Upper lobe of left lung (tissue), 6 donors: Measurements from ENCODE around the gene ANKHD1. TPM values are rescaled to one million over a fixed set of nuclear protein-coding genes. Genes with fewer than 3 reads are reported as not detected.

Source experiments
- ATAC-seq, 2 donors: fragments of 200-7000 bp; cut with Tn5 transposase; one replicate each; pipeline ENCODE4 v1.9.1; 2022; ENCODE audit warnings: mild to moderate bottlenecking in 2 of 2, moderate library complexity in 2 of 2; ENCODE audit not compliant: low FRiP score in 2 of 2
- DNase-seq, 2 donors: peaks; one replicate each; pipeline ENCODE4 v3.0.0-alpha.2; 2019 to 2020
- H3K27ac ChIP-seq, 4 donors: fragments of 200-600 bp; sonication (generic); one replicate each; pipeline ENCODE4 v1.5.1; 2016 to 2019
- H3K27me3 ChIP-seq, 4 donors: fragments of 200-600 bp; sonication (generic); one replicate each; pipeline ENCODE4 v1.5.1; 2017 to 2019
- H3K36me3 ChIP-seq, 4 donors: fragments of 200-600 bp; sonication (generic); one replicate each; pipeline ENCODE4 v1.5.1; 2016 to 2019
- H3K4me1 ChIP-seq, 4 donors: fragments of 200-600 bp; sonication (generic); one replicate each; pipeline ENCODE4 v1.5.1; 2018 to 2019
- H3K4me3 ChIP-seq, 4 donors: fragments of 200-600 bp; sonication (generic); one replicate each; pipeline ENCODE4 v1.5.1; 2017 to 2019; ENCODE audit warnings: mild to moderate bottlenecking in 2 of 4, moderate library complexity in 1 of 4
- H3K9me3 ChIP-seq, 4 donors: fragments of 200-600 bp; sonication (generic); one replicate each; pipeline ENCODE4 v1.5.1; 2018 to 2019
- EP300 ChIP-seq, 4 donors: sonication (generic); formaldehyde crosslinking; IDR thresholded peaks; one replicate each; pipeline ENCODE4 v1.5.1; 2017; ENCODE audit warnings: antibody characterized with exemption in 4 of 4, control low read depth in 2 of 4
- POLR2A ChIP-seq, 4 donors: fragments of 450-650 bp; IDR thresholded peaks; one replicate each; pipeline ENCODE4 v1.5.1; 2016 to 2017; ENCODE audit warnings: antibody characterized with exemption in 4 of 4, mild to moderate bottlenecking in 2 of 4
- POLR2AphosphoS5 ChIP-seq, 2 donors: sonication (generic); formaldehyde crosslinking; IDR thresholded peaks; one replicate each; pipeline ENCODE4 v1.5.1; 2017; ENCODE audit warnings: antibody characterized with exemption in 2 of 2
- WGBS, 2 donors: methylation state at CpG; one replicate each; pipeline ENCODE4 v1.1.5; 2017 to 2018; 5-methylcytosine and 5-hydroxymethylcytosine counted together
- total RNA-seq, 6 donors: library from RNA; depleted of rRNA in 4 of 6; stranded (reverse); fragments of >200 nt in 4 of 6; gene quantifications; one replicate each; pipeline versions ENCODE4 v1.1.0 to v1.2.1, GENCODE V29; 2016 to 2021
- TF ChIP-seq, protein P1 (sequence below), 6 experiments: fragments of 450-650 bp in 4 of 6; fragments of 200-600 bp in 2 of 6; sonication (generic) in 2 of 6; IDR thresholded peaks; one replicate each; pipeline ENCODE4 v1.5.1; 2016 to 2019; ENCODE audit warnings: antibody characterized with exemption in 6 of 6
- donor health status: DM: no; HTN: no; CAD: no; lungs with moderate emphysema.
- donor health status: DM: no; HTN: yes; CAD: no; lungs with severe emphysema.

Gene ANKHD1
- total RNA-seq, 6 donors from 2014 or later = 97.0 to 338 (median 135) TPM

DNA sequence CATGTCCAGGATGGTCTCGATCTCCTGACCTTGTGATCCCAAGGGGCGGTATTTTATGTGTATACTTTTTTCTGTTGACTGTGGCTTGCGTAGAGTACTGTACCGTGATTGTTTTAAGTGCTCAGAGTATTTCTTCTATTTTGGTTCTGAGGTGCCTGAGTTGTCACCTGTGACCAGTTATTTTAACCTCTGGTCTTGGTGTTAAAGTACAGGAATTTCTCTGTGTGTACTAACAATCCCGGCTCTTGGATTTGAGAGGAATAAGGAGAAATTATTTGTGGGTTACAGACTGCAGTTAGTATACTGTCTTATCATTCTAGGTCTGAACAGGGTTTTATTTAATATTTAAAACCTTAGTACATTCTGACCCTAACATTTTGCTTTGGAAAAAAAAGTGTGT lies 2.0 kb downstream of the ANKHD1 start:
- ATAC-seq = no peak
- no peak for TF ChIP-seq POLR2AphosphoS5 (IDR thresholded peaks at IDR 0.05)
- no peak for TF ChIP-seq POLR2A (IDR thresholded peaks at IDR 0.05)
- TF ChIP-seq EP300 (IDR thresholded peaks at IDR 0.05) = no peak
- TF ChIP-seq, protein P1, sequence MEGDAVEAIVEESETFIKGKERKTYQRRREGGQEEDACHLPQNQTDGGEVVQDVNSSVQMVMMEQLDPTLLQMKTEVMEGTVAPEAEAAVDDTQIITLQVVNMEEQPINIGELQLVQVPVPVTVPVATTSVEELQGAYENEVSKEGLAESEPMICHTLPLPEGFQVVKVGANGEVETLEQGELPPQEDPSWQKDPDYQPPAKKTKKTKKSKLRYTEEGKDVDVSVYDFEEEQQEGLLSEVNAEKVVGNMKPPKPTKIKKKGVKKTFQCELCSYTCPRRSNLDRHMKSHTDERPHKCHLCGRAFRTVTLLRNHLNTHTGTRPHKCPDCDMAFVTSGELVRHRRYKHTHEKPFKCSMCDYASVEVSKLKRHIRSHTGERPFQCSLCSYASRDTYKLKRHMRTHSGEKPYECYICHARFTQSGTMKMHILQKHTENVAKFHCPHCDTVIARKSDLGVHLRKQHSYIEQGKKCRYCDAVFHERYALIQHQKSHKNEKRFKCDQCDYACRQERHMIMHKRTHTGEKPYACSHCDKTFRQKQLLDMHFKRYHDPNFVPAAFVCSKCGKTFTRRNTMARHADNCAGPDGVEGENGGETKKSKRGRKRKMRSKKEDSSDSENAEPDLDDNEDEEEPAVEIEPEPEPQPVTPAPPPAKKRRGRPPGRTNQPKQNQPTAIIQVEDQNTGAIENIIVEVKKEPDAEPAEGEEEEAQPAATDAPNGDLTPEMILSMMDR (IDR thresholded peaks at IDR 0.05) = no peak
- Histone ChIP-seq H3K4me3 (peak overlapping the region in 3 of 4 donors; percentile 82 to 97 (median 94)), H3K4me1 (peaks cover 32 to 56% (median 38%) of the 10 kb centered on the region in 4 donors), H3K36me3 (peaks cover 0 to 13% (median 0%) of the 10 kb centered on the region in 4 donors), H3K27me3 (no peaks in the 10 kb centered on the region), H3K27ac (peak overlapping the region in 1 of 4 donors; percentile 98), H3K9me3 (no peaks in the 10 kb centered on the region)
- DNase-seq = no peak
- 53 to 66% methylated on average over 5 of the region's 5 CpGs for WGBS, 2 donors

DNA sequence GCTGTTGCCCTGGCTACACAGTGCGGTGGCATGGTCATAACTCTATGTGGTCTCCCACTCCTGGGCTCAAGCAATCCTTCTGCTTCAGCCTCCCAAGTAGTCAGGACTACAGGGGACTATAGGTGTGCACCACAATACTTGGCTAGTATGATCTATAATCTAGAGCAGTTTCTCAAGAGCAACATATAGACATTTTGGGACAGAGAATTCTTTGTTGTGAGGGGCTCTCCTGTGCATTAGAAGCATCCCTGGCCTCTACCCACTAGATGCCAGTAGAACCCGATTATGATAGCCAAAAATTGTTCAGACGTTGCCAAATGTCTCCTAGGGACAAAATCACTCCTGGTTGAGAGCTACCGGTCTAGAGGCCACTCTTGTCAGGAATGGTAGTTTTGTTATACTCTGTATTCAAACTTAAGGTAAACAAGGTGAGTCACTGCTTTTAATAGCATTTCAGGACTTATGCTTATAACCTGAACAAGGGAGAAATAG lies 7.2 kb downstream of the ANKHD1 start:
- Histone ChIP-seq H3K36me3 (peaks cover 0 to 13% (median 0%) of the 10 kb centered on the region in 4 donors), H3K27ac (peak overlapping the region in 1 of 4 donors; percentile 30), H3K4me1 (peaks cover 25 to 53% (median 34%) of the 10 kb centered on the region in 4 donors), H3K4me3 (no peak overlapping the region), H3K27me3 (no peaks in the 10 kb centered on the region), H3K9me3 (no peaks in the 10 kb centered on the region)
- DNase-seq = peak in 1 of 2 donors; percentile 39
- TF ChIP-seq POLR2A (IDR thresholded peaks at IDR 0.05) (no peak), POLR2AphosphoS5 (IDR thresholded peaks at IDR 0.05) (no peak)
- TF ChIP-seq, protein P1 (IDR thresholded peaks at IDR 0.05) = peak in 1 of 6 experiments; percentile 15
- ATAC-seq = peak; percentile 44 to 78
- 44 to 56% methylated on average over 4 of the region's 4 CpGs for WGBS, 2 donors

DNA sequence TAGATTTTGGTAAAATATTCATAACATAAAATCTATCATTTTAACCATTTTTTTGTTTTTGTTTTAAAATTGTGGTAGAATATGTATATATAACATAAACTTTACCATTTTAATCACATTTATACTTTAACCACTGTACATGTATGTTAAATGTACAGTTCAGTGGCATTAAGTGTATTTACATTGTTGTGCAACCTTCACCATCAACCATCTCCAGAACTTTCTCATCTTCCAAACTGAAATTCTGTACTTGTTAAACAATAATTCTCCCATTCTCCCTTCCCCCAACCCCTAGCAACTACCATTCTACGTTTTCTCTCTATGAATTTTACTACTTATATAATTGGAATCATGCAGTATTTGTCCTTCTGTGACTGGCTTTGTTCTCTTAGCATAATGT lies 11.6 kb downstream of the ANKHD1 start:
- 76 to 85% methylated on average over 1 of the region's 1 CpG for WGBS, 2 donors
- DNase-seq (no peak), ATAC-seq (no peak)
- Histone ChIP-seq H3K36me3 (peaks cover 0 to 4% (median 0%) of the 10 kb centered on the region in 4 donors), H3K27me3 (no peaks in the 10 kb centered on the region), H3K9me3 (no peaks in the 10 kb centered on the region), H3K4me1 (peaks cover 8 to 26% (median 16%) of the 10 kb centered on the region in 4 donors), H3K27ac (no peak overlapping the region), H3K4me3 (no peak overlapping the region)
- TF ChIP-seq EP300 (IDR thresholded peaks at IDR 0.05) = no peak
- TF ChIP-seq, protein P1 (IDR thresholded peaks at IDR 0.05) = no peak
- no peak for TF ChIP-seq POLR2A (IDR thresholded peaks at IDR 0.05)
- TF ChIP-seq POLR2AphosphoS5 (IDR thresholded peaks at IDR 0.05) = no peak

DNA sequence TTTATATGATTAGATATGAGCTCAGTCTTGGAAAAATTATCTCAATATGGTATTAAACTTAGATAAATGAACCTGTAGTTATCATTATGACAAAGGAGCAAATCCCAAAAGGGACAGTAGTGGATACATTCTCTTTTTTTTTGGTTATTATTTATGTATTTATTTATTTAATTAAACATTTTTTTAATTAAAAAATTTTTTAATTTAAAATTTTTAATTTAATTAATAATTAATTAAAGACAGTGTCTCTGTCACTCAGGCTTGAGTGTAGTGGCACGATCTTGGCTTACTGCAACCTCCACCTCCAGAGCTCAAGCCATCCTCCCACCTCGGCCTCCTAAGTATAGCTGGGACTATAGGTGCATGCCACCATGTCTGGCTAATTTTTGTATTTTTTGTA lies 15.6 kb downstream of the ANKHD1 start:
- no peak for ATAC-seq
- Histone ChIP-seq H3K9me3 (no peaks in the 10 kb centered on the region), H3K36me3 (peaks cover 0 to 4% (median 0%) of the 10 kb centered on the region in 4 donors), H3K27me3 (no peaks in the 10 kb centered on the region), H3K4me3 (no peak overlapping the region), H3K27ac (no peak overlapping the region), H3K4me1 (peaks cover 0 to 24% (median 14%) of the 10 kb centered on the region in 4 donors)
- TF ChIP-seq, protein P1 (IDR thresholded peaks at IDR 0.05) = no peak
- no peak for TF ChIP-seq EP300 (IDR thresholded peaks at IDR 0.05)
- no peak for TF ChIP-seq POLR2AphosphoS5 (IDR thresholded peaks at IDR 0.05)
- no peak for TF ChIP-seq POLR2A (IDR thresholded peaks at IDR 0.05)
- 94% methylated on average over 2 of the region's 2 CpGs for WGBS, 2 donors
- DNase-seq = no peak
